BJ (cell line): Measurements from ENCODE around the gene TDRD12. TPM values are rescaled to one million over a fixed set of nuclear protein-coding genes. Genes with fewer than 3 reads are reported as not detected.

Experiments used
- CTCF ChIA-PET: fragments of 350-600 bp; formaldehyde crosslinking; extraction: SDS; loops from one replicate; lab custom pipeline; 2021; ENCODE audit warnings: antibody characterized with exemption, inconsistent platforms; lab: Yijun Ruan, JAX
- POLR2A ChIA-PET: fragments of 300-600 bp; sonication (Branson Sonifier 250); formaldehyde crosslinking; extraction: SDS; loops from one replicate; lab custom pipeline; 2021; ENCODE audit warnings: antibody characterized with exemption; lab: Charles Lee
- DNase-seq: peaks from one replicate; pipeline ENCODE4 v3.0.0-alpha.2; 2011; ENCODE audit warnings: low read depth
- H3K27me3 ChIP-seq: 2 replicates; pipeline ENCODE4 v1.6.0; 2011; ENCODE audit warnings: low read length; ENCODE audit not compliant: control insufficient read depth, insufficient read depth
- H3K36me3 ChIP-seq: 2 replicates; pipeline ENCODE4 v1.5.1; 2011; ENCODE audit warnings: low read length; ENCODE audit not compliant: control insufficient read depth, insufficient read depth
- H3K4me3 ChIP-seq: 2 replicates; pipeline ENCODE4 v1.5.1; 2011; ENCODE audit warnings: low read depth, mild to moderate bottlenecking, control low read depth, low read length
- polyA plus RNA-seq: library from polyadenylated mRNA; depleted of rRNA; stranded (reverse); fragments of >200 nt; gene quantifications from 2 replicates; pipeline ENCODE4 v1.2.3, GENCODE V29; 2011
- TF ChIP-seq, protein P1 (sequence below): IDR thresholded peaks from 2 replicates; pipeline ENCODE4 v1.5.1; 2011; ENCODE audit warnings: low read depth, mild to moderate bottlenecking, control low read depth, inconsistent platforms, low read length, moderate library complexity; ENCODE audit not compliant: insufficient read depth

The TDRD12 gene
- polyA plus RNA-seq, 1 experiment, result not detected

DNA sequence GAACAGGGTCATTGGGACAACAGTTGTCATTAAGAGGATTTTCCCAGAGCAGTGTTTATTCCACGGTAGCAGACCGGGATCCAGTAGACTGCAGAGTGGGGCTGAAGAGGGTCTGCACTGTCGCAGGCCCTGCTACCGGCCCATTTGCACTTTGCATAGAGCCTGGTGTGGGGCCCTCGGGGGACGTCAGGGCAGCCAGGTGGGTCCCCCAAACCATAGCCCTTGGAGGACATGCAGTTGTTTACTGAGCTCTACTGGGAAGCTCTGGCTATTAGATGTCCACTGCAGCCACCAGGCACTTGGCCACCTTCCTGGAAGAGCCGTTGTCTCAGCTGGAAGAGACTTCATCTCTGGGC is 104.2 kb downstream of the TDRD12 start:
- ChIA-PET POLR2A (no interaction called here), CTCF (interaction anchor here (0.9 to 1.1 kb wide), 2 partner anchors 20 to 21 kb away, joined by 3 read pairs; no protein-coding TSS in a partner anchor)
- Histone ChIP-seq H3K36me3 (no peaks in the 10 kb centered on the region), H3K4me3 (no peak overlapping the region), H3K27me3 (peaks cover 8% of the 10 kb centered on the region)
- no peak for DNase-seq
- TF ChIP-seq, protein P1, sequence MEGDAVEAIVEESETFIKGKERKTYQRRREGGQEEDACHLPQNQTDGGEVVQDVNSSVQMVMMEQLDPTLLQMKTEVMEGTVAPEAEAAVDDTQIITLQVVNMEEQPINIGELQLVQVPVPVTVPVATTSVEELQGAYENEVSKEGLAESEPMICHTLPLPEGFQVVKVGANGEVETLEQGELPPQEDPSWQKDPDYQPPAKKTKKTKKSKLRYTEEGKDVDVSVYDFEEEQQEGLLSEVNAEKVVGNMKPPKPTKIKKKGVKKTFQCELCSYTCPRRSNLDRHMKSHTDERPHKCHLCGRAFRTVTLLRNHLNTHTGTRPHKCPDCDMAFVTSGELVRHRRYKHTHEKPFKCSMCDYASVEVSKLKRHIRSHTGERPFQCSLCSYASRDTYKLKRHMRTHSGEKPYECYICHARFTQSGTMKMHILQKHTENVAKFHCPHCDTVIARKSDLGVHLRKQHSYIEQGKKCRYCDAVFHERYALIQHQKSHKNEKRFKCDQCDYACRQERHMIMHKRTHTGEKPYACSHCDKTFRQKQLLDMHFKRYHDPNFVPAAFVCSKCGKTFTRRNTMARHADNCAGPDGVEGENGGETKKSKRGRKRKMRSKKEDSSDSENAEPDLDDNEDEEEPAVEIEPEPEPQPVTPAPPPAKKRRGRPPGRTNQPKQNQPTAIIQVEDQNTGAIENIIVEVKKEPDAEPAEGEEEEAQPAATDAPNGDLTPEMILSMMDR, result no peak

DNA sequence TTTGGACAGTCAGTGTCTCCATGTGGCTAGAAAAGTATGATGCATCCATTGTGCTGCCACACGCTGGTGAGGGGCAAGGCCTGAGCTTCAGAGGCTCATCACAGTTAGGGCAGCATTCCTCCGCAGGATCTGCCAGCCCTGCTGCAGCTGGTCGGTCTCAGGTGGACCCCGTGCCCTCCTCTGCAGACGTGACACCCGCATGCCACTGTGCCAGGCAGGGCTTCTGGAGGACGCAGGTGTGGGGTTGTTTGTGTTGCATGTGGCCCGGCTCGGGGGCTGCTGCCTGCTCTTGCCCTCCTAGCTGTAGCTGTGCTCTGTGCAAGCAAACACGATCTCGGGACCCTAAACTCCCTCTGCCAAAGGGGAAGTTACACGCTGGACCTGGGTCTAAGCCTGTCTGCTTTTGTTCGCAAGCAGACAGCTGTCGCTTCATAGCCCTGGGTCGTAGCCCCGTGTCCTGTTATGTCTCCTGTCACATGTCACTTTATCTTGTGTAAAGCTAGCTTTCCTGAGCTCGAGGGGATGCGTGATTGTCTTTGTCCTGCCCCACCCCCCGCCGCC is 104.7 kb downstream of the TDRD12 start:
- H3K36me3 ChIP-seq, result no peaks in the 10 kb centered on the region
- H3K4me3 ChIP-seq, result no peak overlapping the region
- peaks cover 8% of the 10 kb centered on the region for H3K27me3 ChIP-seq
- CTCF ChIA-PET, result interaction anchor here (0.9 kb wide), 1 partner anchor 20 kb away, joined by 3 read pairs; no protein-coding TSS in a partner anchor
- DNase-seq, result no peak
- TF ChIP-seq, protein P1, result no peak
- POLR2A ChIA-PET, result no interaction called here

DNA sequence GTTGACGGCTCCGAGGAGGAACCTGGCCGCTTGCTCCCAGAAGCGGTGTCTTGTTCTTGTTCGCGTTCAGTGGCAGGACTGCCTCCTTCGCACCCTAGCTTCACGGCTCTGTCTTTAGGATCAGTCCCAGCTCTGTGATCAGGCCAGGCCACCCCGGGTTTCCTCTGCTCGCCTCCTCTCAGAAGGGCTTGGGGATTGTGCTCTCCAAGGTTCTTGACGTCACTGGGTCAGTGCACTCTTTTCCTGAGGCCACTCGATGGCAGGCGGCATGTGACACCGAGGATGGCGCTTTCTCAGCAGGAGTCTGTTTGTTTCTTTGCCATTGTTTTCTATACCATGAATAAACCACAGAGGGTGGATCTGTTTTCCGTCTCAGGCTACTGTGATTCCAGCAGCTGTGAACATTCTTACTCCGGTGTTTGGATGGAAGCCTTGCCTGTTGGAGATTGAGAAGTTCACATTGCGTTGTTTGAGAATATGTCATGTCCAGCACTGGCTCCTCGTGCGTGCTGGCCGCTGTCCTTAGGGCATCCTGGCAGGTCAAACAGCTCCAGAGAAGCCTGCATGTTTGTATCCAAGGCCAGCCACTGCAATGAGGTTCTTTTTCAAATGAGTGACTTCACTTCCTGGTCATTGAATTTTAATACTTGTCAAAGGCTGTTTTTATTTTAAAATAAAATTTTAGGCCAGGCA is 105.5 kb downstream of the TDRD12 start:
- DNase-seq, result no peak
- Histone ChIP-seq H3K27me3 (peaks cover 4% of the 10 kb centered on the region), H3K36me3 (no peaks in the 10 kb centered on the region), H3K4me3 (no peak overlapping the region)
- ChIA-PET CTCF (no interaction called here), POLR2A (no interaction called here)
- TF ChIP-seq, protein P1, result no peak

DNA sequence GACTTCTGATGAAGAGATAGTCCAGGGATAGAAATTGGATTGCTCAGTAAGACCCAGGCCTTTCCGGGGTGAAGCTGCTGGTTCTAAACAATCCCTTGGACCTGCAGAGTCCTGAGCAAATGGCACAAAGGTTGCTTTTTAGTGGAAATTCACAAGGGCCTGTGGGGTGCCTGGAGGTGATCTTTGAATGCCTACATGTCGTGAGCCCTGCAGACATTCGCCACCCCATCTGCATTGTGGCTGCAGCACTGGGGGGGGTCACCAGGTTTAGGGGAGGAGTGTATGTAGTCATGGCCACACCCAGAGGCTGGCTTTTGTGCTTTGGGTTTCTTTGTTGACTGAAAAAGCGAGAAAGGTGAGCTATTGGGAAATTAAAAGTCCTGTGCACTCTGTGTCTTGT is 108.6 kb downstream of the TDRD12 start:
- ChIA-PET CTCF (interaction anchor here (0.9 kb wide), 1 partner anchor 138 kb away, joined by 3 read pairs; no protein-coding TSS in a partner anchor), POLR2A (no interaction called here)
- Histone ChIP-seq H3K36me3 (no peaks in the 10 kb centered on the region), H3K4me3 (no peak overlapping the region), H3K27me3 (peaks cover 2% of the 10 kb centered on the region; the same call in 1 of the 2 replicates)
- TF ChIP-seq, protein P1, result no peak
- DNase-seq, result no peak

DNA sequence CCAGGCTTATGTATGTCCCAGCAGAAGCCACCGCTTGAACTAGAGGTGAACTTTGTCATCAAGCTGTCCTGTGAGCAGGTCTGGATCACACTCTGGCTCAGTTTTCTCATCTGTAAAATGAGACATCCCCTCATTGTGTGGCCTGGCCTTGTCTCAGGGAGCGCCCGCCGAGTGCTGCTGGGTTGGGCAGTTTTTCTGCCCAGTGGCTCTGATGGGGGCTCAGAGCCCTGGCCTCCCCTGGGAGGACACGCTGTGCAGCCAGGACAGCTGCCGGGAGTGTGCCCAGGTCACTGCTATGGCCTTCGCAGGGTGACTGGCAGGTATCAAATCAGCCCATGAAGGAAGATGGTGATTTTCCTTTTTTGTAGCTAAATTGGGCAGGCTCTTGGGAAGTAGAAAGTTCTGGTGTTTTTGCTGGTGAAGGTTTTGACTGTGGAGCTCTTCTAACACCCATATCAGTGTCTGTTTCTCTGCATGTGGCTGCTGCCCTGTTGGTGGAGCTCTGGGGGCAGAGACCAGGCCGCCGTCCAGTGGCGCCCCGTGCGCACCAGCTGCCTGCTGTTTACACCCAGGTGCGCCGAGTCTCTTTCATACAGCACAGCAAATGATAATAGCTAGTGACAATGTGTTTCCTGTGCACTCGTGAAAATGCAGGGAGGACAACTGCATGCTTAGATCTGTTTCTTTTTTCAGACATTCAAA is 109.2 kb downstream of the TDRD12 start:
- Histone ChIP-seq H3K4me3 (no peak overlapping the region), H3K36me3 (no peaks in the 10 kb centered on the region), H3K27me3 (peaks cover 2% of the 10 kb centered on the region; the same call in 1 of the 2 replicates)
- TF ChIP-seq, protein P1, result no peak
- DNase-seq, result no peak
- ChIA-PET CTCF (interaction anchor here (0.9 kb wide), 1 partner anchor 138 kb away, joined by 3 read pairs; no protein-coding TSS in a partner anchor), POLR2A (no interaction called here)
